Measurements from ENCODE around the gene SIK2.

Gene SIK2

DNA sequence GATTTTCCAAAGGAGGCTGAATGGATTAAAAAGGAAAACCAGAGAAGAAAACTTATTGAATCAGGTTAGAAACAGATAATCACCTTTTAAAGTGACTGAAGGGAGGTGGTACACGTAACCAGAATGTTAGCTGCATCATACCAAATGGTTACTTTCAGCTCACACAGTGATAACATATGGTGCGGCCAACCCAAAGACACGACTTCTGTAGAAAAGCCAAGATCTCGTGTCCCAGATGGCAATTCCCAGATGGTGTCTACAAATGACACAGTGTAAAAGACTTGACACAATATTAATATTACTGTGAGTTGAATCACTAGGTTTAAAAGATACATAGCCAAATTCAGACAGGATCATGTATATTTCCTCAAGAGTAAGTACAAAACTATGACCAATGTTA is 158.8 kb downstream of the SIK2 start:
- intact Hi-C loops (cut with DNase I) = no loop called here

DNA sequence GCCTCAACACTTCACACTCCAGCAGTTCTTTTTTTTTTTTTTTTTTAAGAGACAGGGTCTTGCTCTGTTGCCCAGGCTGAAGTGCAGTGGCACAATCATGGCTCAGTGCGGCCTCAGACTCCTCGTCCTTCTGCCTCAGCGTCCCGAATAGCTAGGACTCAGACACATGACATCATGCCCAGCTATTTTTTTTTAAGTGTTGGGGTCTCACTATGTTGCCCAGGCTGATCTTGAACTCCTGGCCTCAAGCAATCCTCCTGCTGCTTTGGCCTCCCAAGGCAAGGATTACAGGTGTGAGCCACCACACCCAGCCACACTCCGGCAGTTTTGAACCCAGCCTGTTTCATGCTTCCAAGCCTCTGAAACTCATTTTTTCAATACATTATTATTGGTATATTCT is 160.3 kb downstream of the SIK2 start:
- no peak for DNase-seq
- intact Hi-C loops (cut with DNase I) = no loop called here

More for the DNA sequence above, 158.8 kb downstream of the SIK2 start:
- no peak for DNase-seq

DNA sequence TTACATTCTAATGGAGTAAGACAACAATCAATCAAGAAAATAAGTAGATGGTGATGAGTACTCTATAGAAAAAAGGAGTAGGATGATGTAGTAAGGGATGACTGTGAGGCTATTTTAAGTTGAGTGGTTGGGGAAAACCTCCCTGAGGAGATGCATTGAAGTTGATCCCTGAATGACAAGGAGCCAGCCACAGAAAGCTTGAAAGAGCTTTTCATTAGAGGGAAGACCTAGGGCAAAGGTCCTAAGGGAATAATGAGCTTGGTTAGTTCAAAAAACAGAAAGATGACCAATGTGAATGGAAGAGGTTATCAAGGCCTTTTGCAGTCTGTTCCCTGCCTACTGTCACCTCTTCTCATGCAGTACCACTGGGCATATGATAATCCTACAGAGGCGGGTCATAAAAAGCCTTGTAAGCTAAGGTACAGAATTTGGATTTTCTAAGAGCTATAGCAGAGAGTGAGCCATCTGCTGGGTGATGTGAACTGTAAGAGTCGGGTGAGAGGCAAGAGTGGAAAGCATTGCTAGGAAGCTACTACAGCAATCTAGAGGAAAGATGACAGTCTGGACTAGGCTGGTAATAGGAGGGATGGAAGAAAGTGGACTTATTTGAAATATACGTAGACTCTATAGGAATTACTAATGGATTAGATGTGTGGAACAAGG is 160.9 kb downstream of the SIK2 start:
- intact Hi-C loops (cut with DNase I) = no loop called here
- peak in 23 of 42 donors; percentile 4 to 71 (median 42) for DNase-seq

DNA sequence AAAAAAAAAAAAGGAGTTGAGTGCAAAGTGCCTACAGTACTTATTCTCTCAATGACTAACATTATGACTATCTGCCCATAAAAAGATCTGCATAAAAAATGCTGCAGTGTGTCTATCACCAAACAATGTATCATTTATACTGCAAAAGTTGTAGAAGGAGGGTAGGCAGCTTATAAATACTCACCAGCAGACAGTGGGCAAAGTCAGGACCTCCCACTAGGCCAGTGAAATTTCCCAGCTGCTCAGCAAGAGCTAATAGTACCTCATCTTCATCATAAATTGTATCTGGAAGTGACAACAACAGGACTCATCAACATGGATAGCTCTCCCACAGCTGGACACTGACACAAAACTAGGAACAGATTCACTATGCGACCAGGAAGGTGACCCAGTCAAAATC is 162.4 kb downstream of the SIK2 start:
- intact Hi-C loops (cut with DNase I) = no loop called here
- DNase-seq = peak in 1 of 42 donors; percentile 13

DNA sequence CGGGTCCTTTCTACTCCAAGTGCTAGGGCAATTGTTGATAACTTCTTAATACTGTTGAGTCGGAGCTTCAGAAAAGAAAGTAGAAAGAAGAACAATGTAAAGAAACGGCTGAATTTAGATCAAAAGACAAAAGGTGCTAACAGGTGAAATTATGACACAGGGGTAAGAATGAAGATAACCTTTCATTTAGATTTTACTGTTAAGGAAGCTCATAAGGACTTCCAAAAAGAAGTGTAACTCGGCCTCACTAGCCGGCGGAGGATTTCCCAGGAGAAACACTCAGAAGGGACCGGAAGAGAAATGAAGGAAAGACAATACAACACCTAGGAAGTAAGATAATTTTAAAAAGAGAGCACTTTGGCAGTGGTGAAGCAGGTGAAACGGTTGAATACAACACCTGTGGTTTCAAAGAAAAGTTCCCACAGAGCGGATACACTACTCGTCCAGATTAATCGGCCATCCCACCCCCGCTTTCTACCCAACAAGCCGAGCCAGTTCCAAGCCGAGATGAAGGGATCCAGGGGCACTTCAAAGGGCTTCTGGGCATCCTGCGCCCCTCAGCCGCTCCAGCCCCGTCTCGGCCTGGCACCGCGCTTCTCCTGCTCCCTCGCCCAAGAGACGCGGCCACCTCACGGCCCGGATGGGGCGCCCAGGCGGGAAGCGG is 163.2 kb downstream of the SIK2 start:
- peak in 13 of 42 donors; percentile 5 to 53 (median 29) for DNase-seq
- intact Hi-C loops (cut with DNase I) = no loop called here

DNA sequence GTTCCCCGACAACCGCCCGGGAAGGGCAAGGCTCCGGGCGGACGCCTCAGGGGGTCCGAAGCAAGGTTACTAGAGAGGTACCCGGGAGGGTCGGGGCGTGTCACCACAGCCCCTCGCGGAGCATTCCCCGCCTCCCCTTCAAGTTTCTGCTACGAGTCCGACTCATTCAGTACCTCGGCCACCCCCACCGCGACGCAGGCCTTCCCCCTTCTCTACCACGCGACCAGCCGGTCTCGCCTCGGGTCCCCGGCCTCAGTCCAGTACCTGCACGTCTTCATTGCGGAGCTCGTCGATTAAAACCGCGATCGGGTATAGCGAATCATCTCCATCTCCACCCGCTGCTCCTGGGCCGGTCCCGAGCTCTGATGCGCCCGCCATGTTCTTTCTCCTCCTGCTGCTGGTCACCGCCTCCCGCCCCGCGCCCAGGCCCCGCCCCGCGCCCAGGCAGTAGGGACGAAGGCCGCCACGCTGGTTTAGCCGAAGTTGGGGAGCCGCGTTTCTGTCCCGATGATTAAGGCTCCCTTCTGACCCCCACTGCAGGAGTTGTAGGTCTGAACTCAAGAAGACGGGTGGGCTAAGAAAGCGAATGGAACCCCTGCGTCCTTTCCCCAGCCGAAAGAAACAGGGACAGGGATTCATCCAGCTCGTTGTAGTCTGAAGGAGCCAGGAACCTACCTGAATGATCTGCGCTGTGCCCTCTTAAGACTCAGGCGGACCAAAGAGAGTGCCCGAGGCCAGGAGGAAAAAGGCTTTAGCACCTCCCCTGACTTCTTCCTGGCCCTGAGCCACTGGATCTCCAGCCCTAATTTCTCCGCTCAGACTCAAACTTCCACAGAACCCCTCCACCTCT is 164.0 kb downstream of the SIK2 start, which contains the start of gene PPP2R1B:
Gene PPP2R1B (minus strand): TSS at position 406 of the 850 bp plus-strand sequence. CDS start 28 bp downstream, at position 378.
- intact Hi-C loops (cut with DNase I) = no loop called here
- DNase-seq = peak; percentile 72 to 94 (median 88)

DNA sequence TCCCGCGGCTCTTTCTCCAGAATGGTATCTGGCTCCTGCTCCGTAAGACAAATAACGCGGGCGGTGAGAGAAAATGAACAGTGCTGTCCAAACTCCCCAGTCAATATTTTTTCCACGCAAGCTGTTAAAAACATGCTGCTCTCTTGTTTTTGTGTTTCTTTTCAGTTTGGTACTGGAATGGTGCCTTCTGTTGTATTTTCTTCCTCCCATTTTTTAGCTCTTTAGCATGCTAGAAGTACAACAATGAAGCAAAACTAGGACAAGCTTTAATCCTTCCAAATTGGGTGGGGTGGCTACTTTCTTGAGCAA is 164.5 kb downstream of the SIK2 start:
- peak in 1 of 42 donors; percentile 9 for DNase-seq
- intact Hi-C loops (cut with DNase I) = no loop called here

DNA sequence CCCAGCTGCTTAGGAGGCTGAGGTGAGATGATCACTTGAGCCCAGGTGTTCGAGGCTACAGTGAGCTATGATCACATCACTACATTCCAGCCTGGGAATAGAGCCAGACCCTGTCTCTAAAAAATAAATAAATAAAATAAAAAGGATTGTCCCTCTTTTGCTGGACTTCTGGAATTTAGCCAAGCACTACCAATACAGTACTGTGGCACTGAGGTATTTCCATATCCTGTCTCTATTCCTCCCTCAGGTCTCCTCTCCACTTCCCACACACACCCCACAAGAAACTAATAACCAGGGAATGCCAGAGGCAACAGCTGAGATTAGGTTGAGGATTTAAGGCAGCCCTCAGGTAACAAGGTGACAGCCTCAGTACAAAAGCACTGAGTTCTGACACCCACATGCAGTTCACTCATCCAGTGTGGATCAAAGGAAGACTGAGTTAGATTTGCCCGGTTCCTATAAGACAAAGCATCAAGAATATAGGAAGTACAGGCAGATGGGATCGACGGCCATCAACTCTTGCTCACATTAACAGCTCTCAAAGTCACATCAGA is 168.4 kb downstream of the SIK2 start:
- DNase-seq = peak in 20 of 42 donors; percentile 12 to 77 (median 38)
- intact Hi-C loops (cut with DNase I) = loop anchor here (10.0 kb wide), 2 partner anchors 64 to 316 kb away; no protein-coding TSS in a partner anchor

DNA sequence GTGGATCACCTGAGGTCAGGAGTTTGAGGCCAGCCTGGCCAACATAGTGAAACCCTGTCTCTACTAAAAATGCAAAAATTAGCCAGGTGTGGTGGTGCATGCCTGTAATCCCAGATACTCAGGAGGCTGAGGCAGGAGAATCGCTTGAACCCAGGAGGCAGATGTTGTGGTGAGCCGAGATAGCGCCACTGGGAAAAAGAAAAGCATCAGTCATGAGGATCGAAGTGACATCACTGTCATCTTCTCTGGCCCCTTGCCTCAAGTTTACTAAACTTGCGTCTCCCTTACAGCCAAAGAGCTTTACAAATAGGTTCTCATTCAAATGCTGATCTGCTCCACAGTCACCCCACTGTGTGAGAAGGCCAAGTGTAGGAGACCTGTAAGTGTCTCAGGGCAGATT is 169.0 kb downstream of the SIK2 start:
- intact Hi-C loops (cut with DNase I) = loop anchor here (10.0 kb wide), 2 partner anchors 64 to 316 kb away; no protein-coding TSS in a partner anchor
- DNase-seq = peak in 2 of 42 donors; percentile 13 to 15

DNA sequence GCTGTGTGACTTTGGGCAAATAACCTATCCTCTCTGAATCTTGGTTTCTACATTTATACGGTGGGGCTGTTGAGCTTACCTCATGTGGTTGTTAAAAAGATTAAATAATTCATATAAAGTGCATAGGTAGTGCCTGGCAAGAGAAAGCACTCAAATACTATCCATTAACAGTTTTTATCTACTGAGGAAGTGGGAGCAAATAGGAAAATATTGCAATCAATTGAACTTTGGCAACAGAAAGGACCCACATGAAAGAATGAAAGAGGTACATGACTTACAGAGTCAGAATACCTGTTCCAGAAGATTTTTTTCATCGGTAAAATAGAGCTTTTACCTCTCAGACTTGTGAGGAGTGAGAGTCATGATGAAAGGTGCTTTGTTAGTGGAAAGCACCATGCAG is 170.3 kb downstream of the SIK2 start:
- DNase-seq = no peak
- intact Hi-C loops (cut with DNase I) = loop anchor here (10.0 kb wide), 2 partner anchors 62 to 318 kb away; no protein-coding TSS in a partner anchor

DNA sequence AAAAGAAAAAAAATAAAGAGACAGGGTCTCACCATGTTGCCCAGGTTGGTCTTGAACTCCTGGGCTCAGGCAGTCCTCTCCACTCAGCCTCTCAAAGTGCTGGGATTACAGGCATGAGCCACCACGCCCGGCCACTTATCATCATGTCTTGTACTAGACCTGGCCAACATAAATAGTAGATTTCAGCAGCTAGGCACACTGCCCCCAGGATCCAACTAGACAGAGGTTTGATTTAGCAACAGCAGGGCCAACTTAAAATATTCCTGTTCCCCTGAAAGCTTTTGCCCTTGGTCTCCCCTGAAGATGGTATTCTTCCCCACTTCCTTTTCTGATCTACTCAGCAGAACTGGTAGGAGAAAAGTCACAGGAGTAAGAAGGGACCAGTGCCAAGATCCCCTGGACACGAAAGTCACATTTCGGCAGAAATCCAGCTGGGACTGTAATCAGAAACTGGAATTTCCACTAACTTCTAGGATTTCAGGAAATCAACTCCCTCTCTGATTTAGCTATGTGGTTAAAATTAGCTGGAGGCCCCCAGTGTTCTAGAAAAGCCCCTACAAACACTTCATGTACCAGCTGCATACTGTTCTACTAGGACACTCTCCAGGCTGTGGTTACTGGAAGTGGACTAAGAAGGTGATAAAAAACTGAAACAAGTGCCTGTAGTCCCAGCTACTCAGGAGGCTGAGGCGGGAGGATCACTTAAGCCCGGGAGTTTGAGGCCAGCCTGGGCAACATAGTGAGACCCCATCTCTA is 172.9 kb downstream of the SIK2 start:
- intact Hi-C loops (cut with DNase I) = loop anchor here (10.0 kb wide), 2 partner anchors 60 to 320 kb away; no protein-coding TSS in a partner anchor
- DNase-seq = no peak

DNA sequence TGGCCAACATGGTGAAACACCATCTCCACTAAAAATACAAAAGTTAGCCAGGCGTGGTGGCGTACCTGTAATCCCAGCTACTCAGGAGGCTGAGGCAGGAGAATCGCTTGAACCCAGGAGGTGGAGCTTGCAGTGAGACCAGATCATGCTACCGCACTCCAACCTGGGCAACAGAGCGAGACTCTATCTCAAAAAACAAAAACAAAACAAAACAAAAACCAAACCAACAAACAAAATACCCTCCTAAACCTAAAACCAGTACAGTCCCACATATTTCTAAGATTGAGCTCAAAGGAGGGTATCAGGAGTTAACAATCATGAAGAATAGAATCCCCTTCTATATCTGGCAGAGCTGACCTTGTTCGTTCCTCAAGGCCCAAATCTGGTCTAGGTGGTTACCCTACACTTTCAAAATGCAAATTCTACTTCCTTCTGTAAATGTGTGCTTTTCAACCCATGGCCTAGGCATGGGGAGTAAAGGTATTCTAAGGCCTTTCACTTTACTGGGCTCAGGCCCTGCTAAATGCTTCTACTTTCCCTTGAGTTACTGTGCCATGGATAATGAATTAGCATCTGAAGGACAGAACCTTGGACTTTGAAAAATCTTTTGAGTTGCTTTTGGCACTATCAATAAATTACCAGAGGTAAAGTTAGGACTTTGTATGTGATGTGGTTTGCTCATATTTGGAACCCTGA is 174.3 kb downstream of the SIK2 start:
- DNase-seq = no peak
- intact Hi-C loops (cut with DNase I) = loop anchor here (2.0 to 10.0 kb wide), 3 partner anchors 58 to 322 kb away; partner anchors contain the start of gene SIK2

DNA sequence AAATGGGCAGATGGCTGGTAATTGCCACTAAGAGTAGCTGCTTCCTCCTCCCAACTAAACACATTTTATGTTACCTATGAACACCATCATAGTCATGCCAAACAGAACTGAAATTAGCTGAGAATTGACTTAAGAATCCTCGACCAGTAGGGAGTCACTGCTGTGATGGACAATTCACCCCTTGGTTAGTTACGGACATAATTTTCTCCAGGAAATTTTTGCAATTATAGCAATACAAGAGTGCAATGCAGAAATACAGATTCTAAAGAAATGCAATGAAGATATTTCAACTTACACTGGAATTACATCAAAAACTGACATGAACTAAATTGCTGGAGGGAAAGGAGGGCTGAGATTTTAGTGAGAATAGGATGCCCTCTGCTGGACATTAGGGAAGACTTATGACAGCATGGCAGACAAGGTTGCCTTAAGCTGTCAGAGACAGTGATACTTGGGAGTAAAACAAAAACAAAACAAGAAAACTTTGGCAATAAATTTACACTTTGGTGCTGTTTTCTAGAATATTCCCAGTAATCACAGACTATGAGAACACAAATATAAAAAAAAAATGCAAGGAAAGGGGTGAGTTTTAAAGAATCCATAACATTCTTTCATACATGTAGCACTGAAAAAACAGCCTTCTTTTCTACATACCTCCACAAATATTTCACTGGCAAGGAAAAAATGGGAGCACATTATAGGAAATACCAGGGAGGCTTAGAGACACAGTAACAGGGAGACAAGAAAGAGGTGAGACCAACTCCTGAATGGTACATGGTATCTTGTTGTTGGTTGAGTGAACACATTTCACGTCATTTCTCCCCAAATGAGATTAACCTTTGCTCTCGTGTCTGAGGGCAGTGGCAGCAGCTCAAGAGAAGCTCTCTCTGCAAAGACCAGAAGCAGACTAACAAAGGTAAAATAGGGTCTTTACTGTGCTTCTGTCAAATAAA is 175.1 kb downstream of the SIK2 start:
- peak in 23 of 42 donors; percentile 26 to 81 (median 51) for DNase-seq
- intact Hi-C loops (cut with DNase I) = loop anchor here (2.0 to 10.0 kb wide), 3 partner anchors 57 to 323 kb away; partner anchors contain the start of gene SIK2

DNA sequence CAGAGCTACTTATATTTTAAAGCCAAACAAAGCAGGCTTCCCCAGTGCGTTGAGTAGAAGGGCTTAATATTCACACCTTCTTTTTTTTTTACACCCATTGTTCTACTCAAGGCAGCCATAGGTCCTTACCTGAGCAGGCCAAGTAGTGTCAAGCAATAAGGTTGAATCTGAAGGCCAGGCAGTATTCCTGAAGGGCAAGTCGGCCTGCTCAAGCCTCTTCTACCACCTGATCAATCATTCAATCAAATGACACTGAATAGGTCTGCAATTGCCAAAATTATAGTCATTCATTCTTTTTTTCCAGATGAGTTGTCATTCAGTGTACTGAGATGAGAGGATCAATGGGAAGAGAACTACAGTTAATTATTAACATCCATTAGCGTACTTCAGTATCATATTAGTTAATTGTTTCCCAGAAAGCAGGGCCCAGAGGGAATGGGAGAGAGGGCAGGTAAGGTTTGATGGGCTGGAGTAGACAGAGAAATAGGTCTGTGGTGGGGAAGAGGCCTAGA is 175.9 kb downstream of the SIK2 start:
- DNase-seq = no peak
- intact Hi-C loops (cut with DNase I) = loop anchor here (10.0 kb wide), 2 partner anchors 57 to 323 kb away; no protein-coding TSS in a partner anchor

DNA sequence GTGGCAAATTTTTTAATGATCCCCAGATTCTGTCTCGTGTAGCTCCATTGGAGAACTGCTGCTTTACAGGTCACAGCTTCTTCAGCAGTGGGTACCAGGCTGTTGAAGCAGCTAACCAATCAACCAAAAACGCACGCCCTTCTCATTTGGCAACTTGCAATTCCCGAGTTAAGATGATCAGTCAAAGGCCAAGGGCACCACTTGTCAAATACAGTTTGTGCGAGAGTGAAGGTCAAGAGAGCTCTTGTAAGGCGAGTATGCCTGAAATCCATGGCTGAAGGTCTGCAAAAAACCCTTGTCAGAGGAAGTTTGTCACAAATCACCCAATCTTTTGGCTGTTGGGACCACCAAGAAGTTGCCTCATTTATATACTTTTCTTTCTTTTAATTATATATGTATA is 176.9 kb downstream of the SIK2 start:
- no peak for DNase-seq
- intact Hi-C loops (cut with DNase I) = loop anchor here (10.0 kb wide), 2 partner anchors 56 to 324 kb away; no protein-coding TSS in a partner anchor
